ENCODE measurements around the gene NUDT14. TPM values are rescaled to one million over a fixed set of nuclear protein-coding genes. Genes with fewer than 3 reads are reported as not detected.

Gene NUDT14
- 9.0 and 19.6 TPM in 2 replicates for total RNA-seq

GRCh38 chr14:105180592-105181548 lies at the start of gene NUDT14:
NUDT14 (minus strand) TSS chr14:105181312; CDS start chr14:105181209, 103 bp downstream.

GRCh38 chr14:105168496-105168978 lies 12.6 kb downstream of the NUDT14 start, which contains the start of gene JAG2:
JAG2 (minus strand) TSS chr14:105168776; CDS start chr14:105168420, 356 bp downstream.

Other genes with a start within 250 kb of the NUDT14 start
- gene AHNAK2, start 202.9 kb downstream of the NUDT14 start, total RNA-seq, result 52.9 and 217 TPM in 2 replicates
- 8.9 and 9.2 TPM in 2 replicates for gene CLBA1, start 195.5 kb downstream of the NUDT14 start, total RNA-seq
- 11.6 and 21.0 TPM in 2 replicates for gene CDCA4, start 160.2 kb downstream of the NUDT14 start, total RNA-seq
- gene GPR132, start 115.9 kb downstream of the NUDT14 start, total RNA-seq, result under 0.01 and 0.05 TPM in 2 replicates
- gene JAG2, start 12.5 kb downstream of the NUDT14 start, total RNA-seq, result 1.5 and 2.6 TPM in 2 replicates
- gene BTBD6, start 67.2 kb upstream of the NUDT14 start, total RNA-seq, result 51.9 and 61.2 TPM in 2 replicates
- 36.5 and 46.7 TPM in 2 replicates for gene BRF1, start 119.7 kb upstream of the NUDT14 start, total RNA-seq
- 50.5 and 67.2 TPM in 2 replicates for gene PACS2, start 133.4 kb upstream of the NUDT14 start, total RNA-seq
- gene TEX22, start 217.2 kb upstream of the NUDT14 start, total RNA-seq, result 0.09 and 0.30 TPM in 2 replicates
- gene MTA1, start 238.5 kb upstream of the NUDT14 start, total RNA-seq, result 27.9 and 53.8 TPM in 2 replicates